Measurements from ENCODE around the gene JAG2.

Gene JAG2

DNA sequence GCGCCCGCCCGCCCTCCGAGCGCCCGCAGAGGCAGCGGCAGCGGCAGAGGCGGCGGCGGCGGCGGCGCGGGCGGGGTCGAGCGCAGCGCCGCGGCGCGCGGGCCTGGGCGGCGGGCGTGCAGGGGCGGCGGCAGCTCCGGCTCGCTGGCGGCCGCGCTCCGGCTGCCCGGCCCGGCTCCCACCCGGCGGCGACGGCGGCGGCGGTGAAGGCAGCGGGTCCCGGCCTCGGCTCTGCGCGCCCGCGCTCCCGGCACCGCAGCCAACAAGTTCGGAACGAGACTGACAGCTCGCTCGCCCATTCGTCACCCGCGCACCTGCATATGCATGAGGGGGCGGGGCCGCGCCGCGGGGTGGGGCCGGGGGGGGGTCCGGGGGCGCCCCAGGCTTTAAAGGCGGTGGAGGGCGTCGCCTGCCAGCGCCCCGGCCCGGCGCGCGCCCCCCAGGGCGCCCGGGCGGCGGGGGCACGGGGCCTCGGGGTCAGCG, at the start of gene JAG2:
TSS of gene JAG2 (minus strand) at position 281 of the 483 bp plus-strand sequence. CDS start 356 bp downstream, outside the sequence.
- H3K27ac ChIP-seq (ENCODE audit: low read length) = no peak within 1 kb of the TSS
- H3K4me1 ChIP-seq (ENCODE audit: control insufficient read depth, low read depth, low read length) = peaks cover 9% of the 10 kb centered on the region
- H3K9ac ChIP-seq (ENCODE audit: low read length) = no peak within 1 kb of the TSS
- no peaks in the 10 kb centered on the region for H3K36me3 ChIP-seq (ENCODE audit: control insufficient read depth, low read depth, low read length)
- H3K27me3 ChIP-seq (ENCODE audit: control insufficient read depth, insufficient read depth, low read length) = peaks cover 29% of the 10 kb centered on the region
- H3K4me3 ChIP-seq (ENCODE audit: low read length) = peak within 1 kb of the TSS; percentile 43
- H3K9me3 ChIP-seq (ENCODE audit: control insufficient read depth, low read depth, low read length) = no peaks in the 10 kb centered on the region

DNA sequence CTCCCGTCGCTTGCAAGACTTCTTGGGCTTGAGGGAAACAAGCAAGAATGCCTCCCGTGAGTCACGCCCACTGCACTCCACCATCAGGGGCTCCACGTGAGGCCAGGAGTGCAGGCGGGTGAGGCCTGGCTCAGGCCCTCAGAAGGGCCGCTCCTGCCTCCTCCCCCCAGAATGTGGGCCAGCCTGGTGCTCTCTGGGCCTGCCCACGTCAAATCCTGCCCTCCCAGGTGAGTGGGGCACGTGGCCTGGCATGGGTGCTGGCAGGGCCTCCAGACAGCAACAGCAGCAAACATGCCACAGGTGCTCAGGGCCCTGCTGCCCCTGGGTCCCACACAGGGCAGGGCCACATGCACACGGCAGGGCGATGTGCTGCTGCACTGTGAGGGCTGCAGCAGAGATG, 49.2 kb upstream of the JAG2 start:
- peaks cover 2% of the 10 kb centered on the region for H3K36me3 ChIP-seq (ENCODE audit: control insufficient read depth, low read depth, low read length)

DNA sequence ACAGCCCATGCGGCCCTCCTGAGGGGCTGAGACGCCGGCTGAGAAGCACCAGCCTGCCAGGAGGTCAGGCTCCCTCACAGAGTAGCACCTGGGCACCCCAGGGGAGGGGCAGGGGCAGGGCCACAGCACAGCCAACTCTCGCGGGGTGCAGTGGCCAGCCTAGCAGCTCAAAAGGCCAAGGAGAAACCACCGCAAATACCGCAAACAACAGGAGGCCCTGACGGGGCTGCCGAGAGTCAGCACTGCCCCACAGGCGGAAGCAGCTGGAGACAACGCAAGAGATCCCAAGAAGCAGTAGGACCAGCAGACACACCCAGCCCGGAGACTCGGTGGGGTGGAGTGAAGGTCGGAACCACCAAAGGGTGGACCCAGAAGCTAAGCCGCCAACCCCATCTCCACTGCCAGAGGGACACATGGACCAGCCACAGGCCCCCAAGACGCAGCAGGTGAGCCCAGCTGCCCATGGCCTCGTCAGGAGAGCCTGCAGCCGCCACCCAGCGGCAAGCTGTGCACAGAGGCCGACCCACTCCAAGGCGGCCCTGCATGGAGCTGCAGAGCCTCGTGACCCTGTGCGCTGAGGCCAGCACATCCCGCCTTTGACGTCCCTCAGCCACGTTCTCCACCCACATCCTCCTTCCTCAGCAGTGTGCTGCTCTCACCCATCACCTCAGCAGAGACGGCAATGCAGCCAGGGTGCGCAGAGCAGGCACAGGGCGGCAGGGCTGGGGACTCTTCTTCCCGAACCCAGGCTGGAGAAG, 48.1 kb upstream of the JAG2 start:
- Histone ChIP-seq H3K27ac (ENCODE audit: low read length) (no peak overlapping the region), H3K9me3 (ENCODE audit: control insufficient read depth, low read depth, low read length) (no peaks in the 10 kb centered on the region), H3K27me3 (ENCODE audit: control insufficient read depth, insufficient read depth, low read length) (no peaks in the 10 kb centered on the region), H3K4me1 (ENCODE audit: control insufficient read depth, low read depth, low read length) (no peaks in the 10 kb centered on the region), H3K4me3 (ENCODE audit: low read length) (no peak overlapping the region), H3K36me3 (ENCODE audit: control insufficient read depth, low read depth, low read length) (peaks cover 2% of the 10 kb centered on the region), H3K9ac (ENCODE audit: low read length) (no peak overlapping the region)

More for the DNA sequence above, 49.2 kb upstream of the JAG2 start:
- no peaks in the 10 kb centered on the region for H3K4me1 ChIP-seq (ENCODE audit: control insufficient read depth, low read depth, low read length)
- H3K27me3 ChIP-seq (ENCODE audit: control insufficient read depth, insufficient read depth, low read length) = no peaks in the 10 kb centered on the region
- H3K4me3 ChIP-seq (ENCODE audit: low read length) = no peak overlapping the region
- H3K27ac ChIP-seq (ENCODE audit: low read length) = no peak overlapping the region
- H3K9ac ChIP-seq (ENCODE audit: low read length) = no peak overlapping the region
- H3K9me3 ChIP-seq (ENCODE audit: control insufficient read depth, low read depth, low read length) = no peaks in the 10 kb centered on the region

GRCh38 chr14:105215602-105216001, 47.0 kb upstream of the JAG2 start:
- H3K27ac ChIP-seq (ENCODE audit: low read length) = no peak overlapping the region
- no peak overlapping the region for H3K4me3 ChIP-seq (ENCODE audit: low read length)
- H3K27me3 ChIP-seq (ENCODE audit: control insufficient read depth, insufficient read depth, low read length) = no peaks in the 10 kb centered on the region
- no peaks in the 10 kb centered on the region for H3K9me3 ChIP-seq (ENCODE audit: control insufficient read depth, low read depth, low read length)
- peaks cover 2% of the 10 kb centered on the region for H3K36me3 ChIP-seq (ENCODE audit: control insufficient read depth, low read depth, low read length)
- H3K4me1 ChIP-seq (ENCODE audit: control insufficient read depth, low read depth, low read length) = no peaks in the 10 kb centered on the region
- no peak overlapping the region for H3K9ac ChIP-seq (ENCODE audit: low read length)

DNA sequence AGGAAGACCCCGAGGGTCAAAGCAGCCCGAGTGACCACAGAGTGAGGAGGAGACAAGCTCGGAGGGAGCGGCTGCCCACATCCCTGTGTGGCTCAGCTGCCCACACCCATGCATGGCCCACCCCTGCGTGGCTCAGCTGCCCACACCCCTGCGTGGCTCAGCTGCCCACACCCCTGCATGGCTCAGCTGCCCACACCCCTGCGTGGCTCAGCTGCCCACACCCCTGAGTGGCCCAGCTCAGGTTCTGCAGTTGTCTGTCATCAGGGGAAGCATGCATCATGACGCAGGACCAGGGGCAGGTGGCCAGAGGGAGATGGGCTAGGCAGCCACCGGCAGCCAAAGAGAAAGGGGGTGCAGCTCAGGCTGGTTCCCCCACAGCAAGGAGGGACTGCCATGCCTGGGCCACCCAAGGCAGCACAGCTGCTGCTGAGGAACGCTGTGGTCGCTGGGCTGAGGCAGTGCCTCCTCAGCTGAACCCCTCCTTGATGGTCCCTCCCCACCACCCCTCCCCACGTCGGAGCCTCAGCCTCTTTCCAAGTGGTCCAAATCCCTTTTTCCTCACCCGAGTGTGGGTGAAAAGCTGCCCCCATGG, 45.8 kb upstream of the JAG2 start:
- H3K9me3 ChIP-seq (ENCODE audit: control insufficient read depth, low read depth, low read length) = no peaks in the 10 kb centered on the region
- H3K4me1 ChIP-seq (ENCODE audit: control insufficient read depth, low read depth, low read length) = no peaks in the 10 kb centered on the region
- no peak overlapping the region for H3K4me3 ChIP-seq (ENCODE audit: low read length)
- H3K27me3 ChIP-seq (ENCODE audit: control insufficient read depth, insufficient read depth, low read length) = no peaks in the 10 kb centered on the region
- H3K9ac ChIP-seq (ENCODE audit: low read length) = no peak overlapping the region
- no peak overlapping the region for H3K27ac ChIP-seq (ENCODE audit: low read length)
- peaks cover 4% of the 10 kb centered on the region for H3K36me3 ChIP-seq (ENCODE audit: control insufficient read depth, low read depth, low read length)

- Histone ChIP-seq H3K9ac (ENCODE audit: low read length) (no peak overlapping the region), H3K36me3 (ENCODE audit: control insufficient read depth, low read depth, low read length) (peaks cover 3% of the 10 kb centered on the region), H3K4me1 (ENCODE audit: control insufficient read depth, low read depth, low read length) (no peaks in the 10 kb centered on the region), H3K9me3 (ENCODE audit: control insufficient read depth, low read depth, low read length) (no peaks in the 10 kb centered on the region), H3K27ac (ENCODE audit: low read length) (no peak overlapping the region), H3K4me3 (ENCODE audit: low read length) (no peak overlapping the region), H3K27me3 (ENCODE audit: control insufficient read depth, insufficient read depth, low read length) (no peaks in the 10 kb centered on the region)
Measured at GRCh38 chr14:105213361-105213760, 44.8 kb upstream of the JAG2 start.

- no peaks in the 10 kb centered on the region for H3K9me3 ChIP-seq (ENCODE audit: control insufficient read depth, low read depth, low read length)
- H3K36me3 ChIP-seq (ENCODE audit: control insufficient read depth, low read depth, low read length) = peaks cover 3% of the 10 kb centered on the region
- H3K4me1 ChIP-seq (ENCODE audit: control insufficient read depth, low read depth, low read length) = no peaks in the 10 kb centered on the region
- no peak overlapping the region for H3K9ac ChIP-seq (ENCODE audit: low read length)
- no peak overlapping the region for H3K4me3 ChIP-seq (ENCODE audit: low read length)
- no peaks in the 10 kb centered on the region for H3K27me3 ChIP-seq (ENCODE audit: control insufficient read depth, insufficient read depth, low read length)
- H3K27ac ChIP-seq (ENCODE audit: low read length) = no peak overlapping the region
Measured at GRCh38 chr14:105212541-105213300, 44.1 kb upstream of the JAG2 start.

GRCh38 chr14:105211758-105212089, 43.1 kb upstream of the JAG2 start:
- H3K9ac ChIP-seq (ENCODE audit: low read length) = no peak overlapping the region
- peaks cover 3% of the 10 kb centered on the region for H3K36me3 ChIP-seq (ENCODE audit: control insufficient read depth, low read depth, low read length)
- no peak overlapping the region for H3K4me3 ChIP-seq (ENCODE audit: low read length)
- H3K4me1 ChIP-seq (ENCODE audit: control insufficient read depth, low read depth, low read length) = no peaks in the 10 kb centered on the region
- H3K9me3 ChIP-seq (ENCODE audit: control insufficient read depth, low read depth, low read length) = no peaks in the 10 kb centered on the region
- H3K27ac ChIP-seq (ENCODE audit: low read length) = no peak overlapping the region
- H3K27me3 ChIP-seq (ENCODE audit: control insufficient read depth, insufficient read depth, low read length) = no peaks in the 10 kb centered on the region

- no peaks in the 10 kb centered on the region for H3K9me3 ChIP-seq (ENCODE audit: control insufficient read depth, low read depth, low read length)
Measured at GRCh38 chr14:105211086-105211757, 42.6 kb upstream of the JAG2 start.

GRCh38 chr14:105210266-105211025, 41.9 kb upstream of the JAG2 start:
- no peak overlapping the region for H3K9ac ChIP-seq (ENCODE audit: low read length)
- no peaks in the 10 kb centered on the region for H3K4me1 ChIP-seq (ENCODE audit: control insufficient read depth, low read depth, low read length)
- peaks cover 3% of the 10 kb centered on the region for H3K36me3 ChIP-seq (ENCODE audit: control insufficient read depth, low read depth, low read length)
- H3K9me3 ChIP-seq (ENCODE audit: control insufficient read depth, low read depth, low read length) = no peaks in the 10 kb centered on the region
- H3K4me3 ChIP-seq (ENCODE audit: low read length) = no peak overlapping the region
- no peaks in the 10 kb centered on the region for H3K27me3 ChIP-seq (ENCODE audit: control insufficient read depth, insufficient read depth, low read length)
- H3K27ac ChIP-seq (ENCODE audit: low read length) = no peak overlapping the region

More at GRCh38 chr14:105211086-105211757, 42.6 kb upstream of the JAG2 start:
- Histone ChIP-seq H3K9ac (ENCODE audit: low read length) (no peak overlapping the region), H3K4me3 (ENCODE audit: low read length) (no peak overlapping the region), H3K27ac (ENCODE audit: low read length) (no peak overlapping the region), H3K4me1 (ENCODE audit: control insufficient read depth, low read depth, low read length) (no peaks in the 10 kb centered on the region), H3K36me3 (ENCODE audit: control insufficient read depth, low read depth, low read length) (peaks cover 3% of the 10 kb centered on the region), H3K27me3 (ENCODE audit: control insufficient read depth, insufficient read depth, low read length) (no peaks in the 10 kb centered on the region)

DNA sequence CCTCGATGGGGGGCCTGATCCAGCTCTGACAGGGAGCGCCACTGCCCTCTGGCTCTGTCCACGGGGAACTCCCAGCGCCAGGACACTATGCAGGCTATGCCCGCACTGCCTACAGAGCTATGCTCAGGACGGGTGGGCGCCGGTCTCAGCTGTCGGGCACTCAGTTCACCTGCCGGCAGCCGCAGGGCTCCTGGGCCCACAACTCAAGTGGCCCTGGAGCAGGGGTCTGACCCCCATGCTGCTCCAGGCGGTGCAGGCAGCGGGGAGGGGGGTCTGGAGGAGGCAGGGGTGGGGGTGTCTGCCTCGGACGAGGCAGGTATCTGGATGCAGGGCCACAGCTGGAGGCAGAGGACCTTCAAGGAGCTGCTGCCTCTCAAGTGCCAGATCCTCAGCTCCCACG, 41.1 kb upstream of the JAG2 start:
- no peaks in the 10 kb centered on the region for H3K4me1 ChIP-seq (ENCODE audit: control insufficient read depth, low read depth, low read length)
- peaks cover 3% of the 10 kb centered on the region for H3K36me3 ChIP-seq (ENCODE audit: control insufficient read depth, low read depth, low read length)
- no peaks in the 10 kb centered on the region for H3K27me3 ChIP-seq (ENCODE audit: control insufficient read depth, insufficient read depth, low read length)
- H3K9ac ChIP-seq (ENCODE audit: low read length) = no peak overlapping the region
- H3K4me3 ChIP-seq (ENCODE audit: low read length) = no peak overlapping the region
- no peaks in the 10 kb centered on the region for H3K9me3 ChIP-seq (ENCODE audit: control insufficient read depth, low read depth, low read length)
- no peak overlapping the region for H3K27ac ChIP-seq (ENCODE audit: low read length)

Data from iPS-18a (cell line).